Lung (tissue), 12 donors: ENCODE results near the gene RDX. TPM values are rescaled to one million over a fixed set of nuclear protein-coding genes. Genes with fewer than 3 reads are reported as not detected.

Experiments used
- ATAC-seq: fragments of 200-7000 bp; cut with Tn5 transposase; one replicate; pipeline ENCODE4 v1.9.1; 2020; ENCODE audit warnings: moderate number of reproducible peaks; ENCODE audit not compliant: insufficient read depth, low FRiP score
- DNase-seq, 3 donors: peaks; one replicate each; pipeline ENCODE4 v3.0.0-alpha.2; 2013 to 2017
- H3K27ac ChIP-seq, 2 donors: one replicate each; pipeline ENCODE4 v1.5.1; 2013; ENCODE audit warnings: mild to moderate bottlenecking in 2 of 2, moderate library complexity in 2 of 2, control low read depth in 1 of 2, inconsistent platforms in 1 of 2, low read depth in 1 of 2, low read length in 1 of 2
- H3K27me3 ChIP-seq, 3 donors: one replicate each; pipeline ENCODE4 v1.5.1; 2013; ENCODE audit warnings: low read length in 2 of 3; ENCODE audit not compliant: control insufficient read depth in 3 of 3, insufficient read depth in 3 of 3
- H3K36me3 ChIP-seq, 4 donors: one replicate each; pipeline ENCODE4 v1.5.1; 2013; ENCODE audit warnings: low read length in 4 of 4, mild to moderate bottlenecking in 1 of 4, moderate library complexity in 1 of 4; ENCODE audit not compliant: control insufficient read depth in 4 of 4, insufficient read depth in 4 of 4
- H3K4me1 ChIP-seq, 5 donors: one replicate each; pipeline ENCODE4 v1.5.1; 2013; ENCODE audit warnings: low read length in 5 of 5, mild to moderate bottlenecking in 2 of 5, moderate library complexity in 1 of 5; ENCODE audit not compliant: control insufficient read depth in 5 of 5, insufficient read depth in 5 of 5
- H3K4me3 ChIP-seq: one replicate; pipeline ENCODE4 v1.5.1; 2013; ENCODE audit warnings: mild to moderate bottlenecking, control low read depth, moderate library complexity
- H3K9ac ChIP-seq, 2 donors: one replicate each; pipeline ENCODE4 v1.5.1; 2013; ENCODE audit warnings: low read length in 2 of 2, control low read depth in 1 of 2; ENCODE audit not compliant: insufficient read depth in 1 of 2
- H3K9me3 ChIP-seq, 4 donors: one replicate each; pipeline ENCODE4 v1.5.1; 2013; ENCODE audit warnings: low read length in 3 of 4, mild to moderate bottlenecking in 1 of 4, moderate library complexity in 1 of 4; ENCODE audit not compliant: control insufficient read depth in 4 of 4, insufficient read depth in 3 of 4
- CTCF ChIP-seq: IDR thresholded peaks from 2 replicates; pipeline ENCODE4 v1.5.1; 2012; ENCODE audit warnings: mild to moderate bottlenecking; ENCODE audit errors: control extremely low read depth, extremely low read depth
- WGBS, 2 donors: extraction: QIAGEN DNeasy Blood & Tissue Kit; methylation state at CpG; one replicate each; pipeline ENCODE4 v1.1.7; 2013; 5-methylcytosine and 5-hydroxymethylcytosine counted together
- polyA plus RNA-seq, 2 donors: library from polyadenylated mRNA; stranded (reverse); fragments of 200-250 nt; gene quantifications; one replicate each; pipeline ENCODE4 v1.2.1, GENCODE V29; 2013
- total RNA-seq, 2 donors: library from RNA; depleted of rRNA in 1 of 2; stranded (reverse); fragments of >200 nt in 1 of 2; gene quantifications; one replicate each; pipeline ENCODE4 v1.2.1, GENCODE V29; 2014 to 2021
- donor health status: control.
- donor health status: control.
- donor health status: Bipolar disorder and iron deficiency.
- donor health status: healthy.
- donor health status: DM: yes; HTN: yes; CAD: no.

Gene RDX
- total and polyA plus RNA-seq, 4 donors: 21.8 to 144 (median 59.2) TPM

GRCh38 chr11:110272919-110273318 lies 23.5 kb downstream of the RDX start:
- no peaks in the 10 kb centered on the region for H3K9me3 ChIP-seq
- no peak for DNase-seq
- H3K27me3 ChIP-seq: no peaks in the 10 kb centered on the region
- H3K27ac ChIP-seq: no peak overlapping the region
- TF ChIP-seq CTCF: no peak
- peaks cover 0 to 5% (median 0%) of the 10 kb centered on the region in 5 donors for H3K4me1 ChIP-seq
- no peak overlapping the region for H3K9ac ChIP-seq
- 75 to 84% methylated on average over 2 of the region's 2 CpGs for WGBS, 2 donors
- H3K36me3 ChIP-seq: peaks cover 3 to 10% (median 9%) of the 10 kb centered on the region in 4 donors
- no peak overlapping the region for H3K4me3 ChIP-seq
- ATAC-seq: no peak

- H3K9ac ChIP-seq: no peak overlapping the region
- no peak for DNase-seq
- no peak for ATAC-seq
- H3K4me3 ChIP-seq: no peak overlapping the region
- H3K27me3 ChIP-seq: no peaks in the 10 kb centered on the region
- no peak for TF ChIP-seq CTCF
- no peak overlapping the region for H3K27ac ChIP-seq
- 85 to 88% methylated on average over 7 of the region's 7 CpGs for WGBS, 2 donors
- H3K4me1 ChIP-seq: peaks cover 0 to 5% (median 0%) of the 10 kb centered on the region in 5 donors
- H3K36me3 ChIP-seq: peaks cover 3 to 10% (median 7%) of the 10 kb centered on the region in 4 donors
- no peaks in the 10 kb centered on the region for H3K9me3 ChIP-seq
These were observed 26.4 kb downstream of the RDX start for GRCh38 chr11:110269996-110270395.

GRCh38 chr11:110268441-110268840 lies 28.0 kb downstream of the RDX start:
- Histone ChIP-seq H3K9me3 (no peaks in the 10 kb centered on the region), H3K9ac (no peak overlapping the region), H3K27ac (no peak overlapping the region), H3K36me3 (peaks cover 3 to 8% (median 7%) of the 10 kb centered on the region in 4 donors), H3K4me3 (no peak overlapping the region), H3K4me1 (peaks cover 0 to 5% (median 0%) of the 10 kb centered on the region in 5 donors), H3K27me3 (no peaks in the 10 kb centered on the region)
- WGBS, 2 donors: 91 to 100% methylated on average over 1 of the region's 1 CpG
- no peak for TF ChIP-seq CTCF
- ATAC-seq (no peak), DNase-seq (no peak)

- WGBS, 2 donors: 97 to 98% methylated on average over 6 of the region's 6 CpGs
- no peak overlapping the region for H3K27ac ChIP-seq
- H3K9ac ChIP-seq: no peak overlapping the region
- H3K4me3 ChIP-seq: no peak overlapping the region
- H3K36me3 ChIP-seq: peaks cover 8 to 18% (median 14%) of the 10 kb centered on the region in 4 donors
- ATAC-seq (no peak), DNase-seq (no peak)
- no peaks in the 10 kb centered on the region for H3K9me3 ChIP-seq
- no peaks in the 10 kb centered on the region for H3K27me3 ChIP-seq
- H3K4me1 ChIP-seq: no peaks in the 10 kb centered on the region
- no peak for TF ChIP-seq CTCF
These were observed 34.4 kb downstream of the RDX start for GRCh38 chr11:110262072-110262403.
